Motor neuron (in vitro differentiated cells): Measurements from ENCODE around the gene RPS15A. TPM values are rescaled to one million over a fixed set of nuclear protein-coding genes. Genes with fewer than 3 reads are reported as not detected.

Experiments
- ATAC-seq, 8 experiments: fragments of 200-7000 bp; cut with Tn5 transposase; replicated peaks in 6 of 8; 2 replicates each; pipeline ENCODE4 v1.8.0; 2021; ENCODE audit warnings: mild to moderate bottlenecking in 8 of 8, moderate library complexity in 8 of 8
- H3K27ac ChIP-seq, 2 donors: fragments of 250-450 bp; sonication (Bioruptor Pico); 2 replicates each; pipeline ENCODE4 v1.9.0; 2021; ENCODE audit warnings: antibody characterized with exemption in 2 of 2, mild to moderate bottlenecking in 2 of 2, moderate library complexity in 1 of 2
- H3K4me1 ChIP-seq, 2 donors: fragments of 250-450 bp; sonication (Bioruptor Pico); replicated peaks in 1 of 2; 2 replicates each; pipeline ENCODE4 v1.6.1; 2021; ENCODE audit warnings: antibody characterized with exemption in 2 of 2, mild to moderate bottlenecking in 2 of 2, moderate library complexity in 1 of 2
- H3K4me3 ChIP-seq, 5 donors: fragments of 250-450 bp; sonication (Bioruptor Pico); 2 replicates each; pipeline ENCODE4 v1.9.0; 2021; ENCODE audit warnings: antibody characterized with exemption in 5 of 5, mild to moderate bottlenecking in 5 of 5, moderate library complexity in 4 of 5
- WGBS, 10 experiments: fragments of 450-650 bp; shearing (Covaris generic); methylation state at CpG; one replicate each; pipeline ENCODE4 v1.0.0; 2022; 5-methylcytosine and 5-hydroxymethylcytosine counted together
- in situ Hi-C, 9 experiments: fragments of 400-800 bp; cut with MboI; loops; one replicate each; pipeline ENCODE4 v1.15.0; 2021; ENCODE audit warnings: low sequenced_read_pairs in 9 of 9, low pct_unique_long_range_greater_than_20kb in 2 of 9; ENCODE audit not compliant: unreplicated experiment in 9 of 9
- total RNA-seq, 8 experiments: library from RNA; unstranded; fragments of 300-600 nt; gene quantifications; 2 replicates each; pipeline versions ENCODE4 v1.2.3 to v1.2.4, GENCODE V29; 2022

RPS15A gene
- total RNA-seq = 1,000 to 10,000 TPM; 1,605 to 4,098 (median 2,564) TPM

DNA sequence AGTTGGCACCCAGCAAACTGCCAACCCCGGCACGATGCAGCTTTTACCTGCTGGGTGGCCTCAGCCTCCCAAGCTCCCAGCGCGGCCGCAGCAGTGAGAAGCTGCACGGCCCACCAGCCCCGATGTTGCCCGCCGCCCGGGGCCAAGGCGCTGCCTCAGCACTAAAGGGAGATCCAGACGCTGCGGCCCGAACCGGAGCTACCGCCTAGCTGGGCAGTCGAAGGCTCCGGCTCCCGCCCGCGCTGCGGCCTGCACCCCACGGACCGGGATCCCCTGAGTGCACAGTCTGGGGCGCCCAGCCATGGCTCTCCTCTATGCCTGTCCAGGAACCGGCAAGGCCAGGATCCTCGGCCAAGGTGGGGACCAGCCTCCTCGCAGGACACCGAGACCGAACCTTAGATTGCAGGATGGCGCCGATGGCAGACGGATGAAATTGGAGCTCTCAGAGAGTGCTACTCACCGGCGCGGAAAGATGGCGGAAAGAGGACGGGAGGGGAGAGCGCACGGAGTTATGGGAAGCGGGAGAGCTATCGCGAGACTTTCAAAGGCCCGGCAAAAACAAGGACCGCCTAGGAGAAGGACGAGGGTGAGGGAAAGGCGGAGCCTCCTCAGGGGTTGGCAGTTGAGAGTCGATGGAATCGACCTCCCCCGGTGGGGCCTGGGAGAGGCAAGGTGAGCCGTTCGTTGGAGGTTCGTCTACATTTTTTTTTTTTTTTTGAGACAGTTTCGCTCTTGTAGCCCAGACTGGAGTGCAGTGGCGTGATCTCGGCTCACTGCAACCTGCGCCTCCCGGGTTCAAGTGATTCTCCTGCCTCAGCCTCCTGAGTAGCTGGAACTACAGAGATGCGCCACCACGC is at the start of gene RPS15A:
RPS15A (minus strand) TSS at position 485 of the 857 bp plus-strand sequence. CDS start 1,221 bp downstream, outside the sequence.
- peaks cover 21 to 43% of the 10 kb centered on the region in 2 donors for H3K4me1 ChIP-seq
- in situ Hi-C loops = no loop called here
- peak; percentile 96 to 99 (median 98) for ATAC-seq
- WGBS, 10 experiments = 0 to 18% (median 4%) methylated on average over 3 to 27 of the region's 60 CpGs; no CpG with 5 or more reads in 1 of the 10 experiments
- H3K27ac ChIP-seq = peak within 1 kb of the TSS; percentile 9 to 85
- H3K4me3 ChIP-seq = peak within 1 kb of the TSS; percentile 52 to 88 (median 78)

- Histone ChIP-seq H3K27ac (no peak overlapping the region), H3K4me1 (no peaks in the 10 kb centered on the region), H3K4me3 (no peak overlapping the region)
- ATAC-seq = no peak
- in situ Hi-C loops = no loop called here
- 75 to 100% (median 96%) methylated on average over 1 to 6 of the region's 6 CpGs for WGBS, 10 experiments
Measured at GRCh38 chr16:18839555-18839954, 49.4 kb upstream of the RPS15A start.

DNA sequence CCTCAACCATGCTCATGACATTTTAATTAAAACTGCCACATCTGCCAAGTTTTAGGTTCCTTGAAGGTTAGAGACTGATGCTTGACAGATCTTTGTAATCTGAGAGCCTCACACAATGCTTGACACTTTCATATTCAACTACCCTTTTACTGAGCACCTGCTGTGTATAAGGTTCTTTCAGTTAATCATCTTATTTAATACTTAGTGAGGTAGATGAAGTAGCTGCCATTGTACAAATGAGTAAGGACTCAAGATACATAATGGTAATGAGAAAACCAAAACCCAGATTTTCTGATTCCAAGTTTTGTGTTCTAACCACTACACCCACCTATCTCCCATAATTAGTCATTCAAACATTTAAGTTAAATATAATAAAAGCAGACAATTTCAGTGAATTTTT is 46.6 kb upstream of the RPS15A start:
- in situ Hi-C loops = no loop called here
- no peak overlapping the region for H3K4me3 ChIP-seq
- no peak overlapping the region for H3K27ac ChIP-seq
- H3K4me1 ChIP-seq = no peaks in the 10 kb centered on the region
- no peak for ATAC-seq

DNA sequence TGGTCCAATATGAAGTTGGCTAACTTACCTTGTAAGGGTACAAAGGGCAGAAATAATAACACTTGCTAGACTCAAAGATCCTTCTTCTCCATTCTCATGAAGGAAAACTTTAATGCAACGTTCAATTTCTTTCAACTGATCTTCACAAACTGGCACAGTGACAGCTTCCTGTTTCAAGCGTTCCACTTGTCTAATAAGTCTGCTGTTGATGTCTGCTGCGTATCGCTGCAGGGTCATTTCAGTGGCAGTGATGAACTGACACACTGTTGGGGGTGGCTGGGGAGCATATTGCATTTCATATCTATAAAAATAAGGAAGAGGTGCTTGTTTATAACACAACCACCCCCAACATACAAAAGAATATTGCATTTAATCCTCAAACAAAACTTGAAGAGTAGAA is 44.7 kb upstream of the RPS15A start:
- Histone ChIP-seq H3K4me1 (no peaks in the 10 kb centered on the region), H3K27ac (no peak overlapping the region), H3K4me3 (no peak overlapping the region)
- 83 to 100% (median 94%) methylated on average over 2 to 4 of the region's 4 CpGs for WGBS, 10 experiments
- in situ Hi-C loops = no loop called here
- ATAC-seq = no peak

GRCh38 chr16:18833707-18834505 is 43.8 kb upstream of the RPS15A start:
- Histone ChIP-seq H3K4me3 (no peak overlapping the region), H3K4me1 (no peaks in the 10 kb centered on the region), H3K27ac (no peak overlapping the region)
- in situ Hi-C loops = no loop called here
- 82 to 100% (median 100%) methylated on average over 1 to 8 of the region's 9 CpGs for WGBS, 10 experiments
- no peak for ATAC-seq

DNA sequence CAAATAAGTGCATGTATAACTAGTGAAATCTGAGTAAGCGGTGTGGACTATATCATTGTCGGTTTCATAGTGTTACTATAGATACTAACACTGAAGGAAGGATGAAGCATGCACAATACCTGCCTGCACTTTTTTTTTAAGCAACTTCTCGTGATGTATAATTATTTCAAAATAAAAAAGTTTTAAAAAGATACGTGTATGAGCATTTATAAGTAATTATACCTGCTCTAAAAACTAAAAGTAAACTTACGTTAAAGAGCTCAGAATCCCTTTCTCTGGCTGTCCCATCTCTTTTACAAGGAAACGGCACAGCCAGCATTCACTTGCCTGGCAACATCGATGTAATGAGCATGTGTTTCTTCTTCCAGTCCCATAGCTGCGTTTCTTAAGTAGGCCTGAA is 42.5 kb upstream of the RPS15A start:
- no peaks in the 10 kb centered on the region for H3K4me1 ChIP-seq
- no peak overlapping the region for H3K4me3 ChIP-seq
- no peak overlapping the region for H3K27ac ChIP-seq
- no peak for ATAC-seq
- in situ Hi-C loops = no loop called here
- WGBS, 10 experiments = 85 to 100% (median 94%) methylated on average over 1 to 8 of the region's 8 CpGs

- 67 to 100% (median 88%) methylated on average over 1 to 2 of the region's 2 CpGs for WGBS, 10 experiments
- no peak for ATAC-seq
- Histone ChIP-seq H3K4me3 (no peak overlapping the region), H3K27ac (no peak overlapping the region), H3K4me1 (no peaks in the 10 kb centered on the region)
- in situ Hi-C loops = no loop called here
Measured at GRCh38 chr16:18832006-18832405, 41.9 kb upstream of the RPS15A start.

DNA sequence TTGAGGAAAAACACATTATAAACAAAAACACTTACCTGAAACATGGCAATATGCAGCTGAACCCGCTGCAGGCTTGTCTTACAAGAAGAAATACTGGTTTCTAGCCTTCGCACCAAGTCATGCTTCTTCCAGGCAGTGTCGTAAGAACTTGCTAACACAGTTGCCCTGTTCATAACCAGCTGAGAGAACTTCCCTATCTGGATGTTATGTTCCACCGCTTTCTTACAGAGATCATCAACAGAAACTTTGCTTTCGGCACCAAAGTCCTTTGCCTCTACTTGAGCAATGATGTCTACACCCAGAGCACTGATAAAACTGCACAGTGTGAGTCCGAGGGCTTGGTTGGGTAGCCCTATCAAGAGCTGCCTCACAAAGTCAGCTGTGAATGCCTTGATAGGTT is 39.1 kb upstream of the RPS15A start:
- Histone ChIP-seq H3K4me3 (no peak overlapping the region), H3K27ac (no peak overlapping the region), H3K4me1 (no peaks in the 10 kb centered on the region)
- in situ Hi-C loops = no loop called here
- WGBS, 10 experiments = 90 to 100% (median 100%) methylated on average over 1 to 5 of the region's 6 CpGs; no CpG with 5 or more reads in 1 of the 10 experiments
- ATAC-seq = no peak

DNA sequence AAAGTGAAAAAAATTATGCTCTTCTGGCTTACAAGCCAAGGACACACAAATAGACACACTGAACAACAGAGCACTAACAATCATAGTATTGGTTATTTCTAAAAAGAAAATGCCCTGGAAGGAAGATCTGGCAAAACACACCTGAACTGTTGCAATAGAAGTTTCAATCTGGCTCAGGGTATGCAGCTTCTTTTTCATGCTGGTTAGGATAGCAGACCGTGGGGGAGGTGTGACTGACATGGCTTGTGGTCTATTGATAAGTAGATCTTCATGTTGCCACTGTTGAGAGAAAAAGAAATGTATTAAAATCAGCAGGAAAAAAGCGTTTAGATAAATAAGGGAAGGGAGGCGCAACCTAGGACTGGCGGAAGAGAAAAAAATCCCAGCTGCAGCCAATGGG is 37.8 kb upstream of the RPS15A start:
- 79 to 100% (median 90%) methylated on average over 1 to 4 of the region's 4 CpGs for WGBS, 10 experiments
- no peak for ATAC-seq
- in situ Hi-C loops = no loop called here
- H3K4me1 ChIP-seq = no peaks in the 10 kb centered on the region
- H3K4me3 ChIP-seq = no peak overlapping the region
- no peak overlapping the region for H3K27ac ChIP-seq

DNA sequence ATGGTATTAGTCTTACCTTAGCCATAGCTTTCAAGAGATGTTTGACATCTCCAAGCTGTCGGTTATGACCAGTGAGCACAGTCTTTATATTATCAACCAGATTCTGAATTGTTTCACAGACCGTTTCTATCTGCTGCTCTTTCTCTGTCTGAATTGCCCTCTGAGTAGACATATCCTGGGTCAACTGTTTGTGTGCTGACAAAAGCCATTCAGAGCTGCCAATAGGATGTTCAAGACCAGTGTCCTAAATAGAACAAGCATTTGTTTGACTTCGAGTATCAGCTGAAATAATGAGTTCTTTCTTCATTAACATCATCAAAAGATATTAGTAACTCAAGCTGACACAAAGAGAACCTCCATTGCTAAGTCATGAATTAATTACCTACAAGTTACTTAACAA is 26.2 kb upstream of the RPS15A start:
- in situ Hi-C loops = loop anchor here in 1 of 9 experiments (25.0 kb wide), 1 partner anchor 146 kb away; no protein-coding TSS in a partner anchor
- no peak for ATAC-seq
- 66 to 100% (median 85%) methylated on average over 2 to 3 of the region's 3 CpGs for WGBS, 10 experiments
- Histone ChIP-seq H3K27ac (no peak overlapping the region), H3K4me3 (no peak overlapping the region), H3K4me1 (no peaks in the 10 kb centered on the region)

- Histone ChIP-seq H3K4me3 (no peak overlapping the region), H3K4me1 (no peaks in the 10 kb centered on the region), H3K27ac (no peak overlapping the region)
- in situ Hi-C loops = loop anchor here in 1 of 9 experiments (25.0 kb wide), 1 partner anchor 150 kb away; no protein-coding TSS in a partner anchor
- ATAC-seq = no peak
- 47 to 93% (median 83%) methylated on average over 2 to 3 of the region's 3 CpGs; no CpG with 5 or more reads in 2 of the 10 experiments for WGBS, 10 experiments
Measured at GRCh38 chr16:18811925-18812324, 21.8 kb upstream of the RPS15A start.

DNA sequence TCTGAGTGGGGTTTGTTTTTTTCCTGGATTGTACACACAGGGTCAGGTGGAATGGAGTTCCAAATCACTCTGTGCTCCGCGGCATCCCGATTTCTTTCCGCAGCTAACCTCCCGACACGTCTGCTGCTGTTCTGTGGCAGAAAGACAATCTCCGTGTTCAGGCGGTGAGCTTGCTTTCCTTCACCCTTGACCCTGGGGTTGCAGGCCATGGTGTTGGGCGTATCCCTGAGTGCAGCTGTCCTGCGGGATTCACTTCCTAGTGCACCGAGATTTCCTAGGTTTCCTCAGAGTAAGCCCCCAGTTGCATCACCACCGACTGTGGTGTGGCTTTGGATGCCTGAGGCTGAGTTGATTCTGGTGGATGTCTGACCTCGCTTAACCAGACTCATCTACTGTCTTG is 19.0 kb upstream of the RPS15A start:
- in situ Hi-C loops = loop anchor here in 1 of 9 experiments (25.0 kb wide), 1 partner anchor 153 kb away; no protein-coding TSS in a partner anchor
- no peak overlapping the region for H3K4me3 ChIP-seq
- no peak for ATAC-seq
- peaks cover 1 to 2% of the 10 kb centered on the region in 2 donors for H3K4me1 ChIP-seq
- H3K27ac ChIP-seq = no peak overlapping the region
- WGBS, 10 experiments = 93 to 100% (median 97%) methylated on average over 1 to 12 of the region's 13 CpGs; no CpG with 5 or more reads in 5 of the 10 experiments

- in situ Hi-C loops = loop anchor here in 1 of 9 experiments (25.0 kb wide), 1 partner anchor 157 kb away; no protein-coding TSS in a partner anchor
- no peak overlapping the region for H3K27ac ChIP-seq
- ATAC-seq = no peak
- H3K4me1 ChIP-seq = peaks cover 2 to 10% of the 10 kb centered on the region in 2 donors
- WGBS, 10 experiments = 0 to 40% (median 29%) methylated on average over 1 to 2 of the region's 2 CpGs; no CpG with 5 or more reads in 1 of the 10 experiments
- H3K4me3 ChIP-seq = no peak overlapping the region
Measured at GRCh38 chr16:18805257-18805773, 15.2 kb upstream of the RPS15A start.
